Thyroid gland (tissue), 4 donors: ENCODE measurements around the gene ITGB2.

Experiments
- CTCF ChIP-seq, 6 experiments: fragments of 200-600 bp in 3 of 6; fragments of 450-650 bp in 3 of 6; sonication (generic) in 3 of 6; IDR thresholded peaks; one replicate each; pipeline ENCODE4 v1.5.1; 2016 to 2019; ENCODE audit warnings: antibody characterized with exemption in 6 of 6, mild to moderate bottlenecking in 2 of 6, inconsistent platforms in 1 of 6, moderate library complexity in 1 of 6
- POLR2A ChIP-seq, 2 donors: fragments of 450-650 bp; IDR thresholded peaks; one replicate each; pipeline ENCODE4 v1.6.1; 2017; ENCODE audit warnings: antibody characterized with exemption in 2 of 2, mild to moderate bottlenecking in 2 of 2, moderate library complexity in 1 of 2

GRCh38 chr21:44871576-44872269 lies 49.0 kb downstream of the ITGB2 start:
- TF ChIP-seq CTCF (IDR thresholded peaks at IDR 0.05) = no peak
- TF ChIP-seq POLR2A (IDR thresholded peaks at IDR 0.05) = no peak
